GM19043 (cell line): ENCODE data around the gene ZP3.
"Not testable (repeated sequence)": the region's sequence is repeated elsewhere in the genome, so short reads cannot be mapped to it uniquely, and the experiment has no call there.

Experiments used
- ATAC-seq: cut with Tn5 transposase; IDR thresholded peaks from one replicate; pipeline ENCODE4 v1.9.1; 2021; ENCODE audit warnings: low read depth; ENCODE audit not compliant: unreplicated experiment

Gene ZP3

GRCh38 chr7:76424413-76425111, at the start of gene ZP3:
ZP3 (plus strand) TSS chr7:76424950; CDS start chr7:76424965, 15 bp downstream.
- no peak for ATAC-seq

- ATAC-seq, result no peak
Observed at GRCh38 chr7:76375251-76375650, 49.5 kb upstream of the ZP3 start.

GRCh38 chr7:76377186-76377918, 47.4 kb upstream of the ZP3 start:
- no peak for ATAC-seq

- no peak for ATAC-seq
Observed at GRCh38 chr7:76380623-76380966, 44.2 kb upstream of the ZP3 start.

- no peak for ATAC-seq
Observed at GRCh38 chr7:76381814-76382213, 42.9 kb upstream of the ZP3 start.

GRCh38 chr7:76383089-76383944, 41.4 kb upstream of the ZP3 start:
- no peak for ATAC-seq

GRCh38 chr7:76386691-76387260, 38.0 kb upstream of the ZP3 start:
- no peak for ATAC-seq

GRCh38 chr7:76387789-76388188, 37.0 kb upstream of the ZP3 start:
- ATAC-seq, result not testable (repeated sequence)

- no peak for ATAC-seq
Observed at GRCh38 chr7:76390092-76390491, 34.7 kb upstream of the ZP3 start.

- no peak for ATAC-seq
Observed at GRCh38 chr7:76392531-76393115, 32.1 kb upstream of the ZP3 start.

GRCh38 chr7:76393116-76394031, 31.4 kb upstream of the ZP3 start:
- ATAC-seq, result peak; percentile 88

- ATAC-seq, result no peak
Observed at GRCh38 chr7:76394957-76395356, 29.8 kb upstream of the ZP3 start.

- ATAC-seq, result not testable (repeated sequence)
Observed at GRCh38 chr7:76395605-76395964, 29.2 kb upstream of the ZP3 start.

GRCh38 chr7:76395965-76396726, 28.6 kb upstream of the ZP3 start:
- ATAC-seq, result no peak

- ATAC-seq, result no peak
Observed at GRCh38 chr7:76396864-76397263, 27.9 kb upstream of the ZP3 start.

- ATAC-seq, result no peak
Observed at GRCh38 chr7:76397409-76398183, 27.2 kb upstream of the ZP3 start.

- no peak for ATAC-seq
Observed at GRCh38 chr7:76400248-76400647, 24.5 kb upstream of the ZP3 start.

- not testable (repeated sequence) for ATAC-seq
Observed at GRCh38 chr7:76403097-76403496, 21.7 kb upstream of the ZP3 start.
